ENCODE data around the gene ZNF536.
"Not testable (repeated sequence)": the region's sequence is repeated elsewhere in the genome, so short reads cannot be mapped to it uniquely, and the experiment has no call there.

Gene ZNF536

DNA sequence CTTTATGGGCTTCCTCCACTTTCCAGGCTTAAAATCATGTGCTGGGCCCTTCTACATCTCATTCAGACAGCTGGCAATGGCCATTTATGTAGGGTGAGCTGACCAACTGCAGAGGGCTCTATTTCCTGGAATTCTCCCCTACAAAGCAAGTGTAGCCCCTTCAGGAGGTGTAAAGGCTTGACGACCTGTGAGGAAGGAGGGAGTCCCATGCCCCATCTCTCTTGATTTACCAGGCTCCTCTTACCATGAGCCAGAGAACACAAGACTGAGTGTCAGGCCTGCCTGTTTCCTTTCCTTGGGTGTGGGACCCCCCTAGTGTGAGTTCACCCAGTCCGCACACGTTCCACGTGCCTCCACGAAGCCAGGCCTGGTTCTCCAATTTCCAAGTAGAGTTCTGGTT, 16.6 kb downstream of the ZNF536 start:
- DNase-seq (ENCODE audit: low spot score): peak; percentile 10

GRCh38 chr19:30390356-30390988, 18.3 kb downstream of the ZNF536 start:
- DNase-seq (ENCODE audit: low spot score): no peak

DNA sequence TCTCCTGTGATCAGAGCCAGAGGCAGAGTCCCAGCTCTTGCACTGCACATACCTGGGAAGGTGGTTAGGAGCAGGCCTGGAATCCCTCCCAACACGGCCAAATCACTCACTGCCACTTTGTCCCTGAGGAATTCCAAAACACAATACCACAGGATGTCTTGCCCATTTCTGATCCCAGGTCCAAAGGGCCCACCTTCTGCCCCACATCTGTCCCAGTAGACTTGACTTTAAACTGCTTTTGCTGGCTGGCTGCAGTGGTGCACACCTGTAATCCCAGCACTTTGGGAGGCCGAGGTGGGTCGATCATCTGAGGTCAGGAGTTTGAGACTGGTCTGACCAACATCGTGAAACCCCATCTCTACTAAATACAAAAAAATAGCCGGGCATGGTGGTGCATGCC, 18.9 kb downstream of the ZNF536 start:
- no peak for DNase-seq (ENCODE audit: low spot score)

DNA sequence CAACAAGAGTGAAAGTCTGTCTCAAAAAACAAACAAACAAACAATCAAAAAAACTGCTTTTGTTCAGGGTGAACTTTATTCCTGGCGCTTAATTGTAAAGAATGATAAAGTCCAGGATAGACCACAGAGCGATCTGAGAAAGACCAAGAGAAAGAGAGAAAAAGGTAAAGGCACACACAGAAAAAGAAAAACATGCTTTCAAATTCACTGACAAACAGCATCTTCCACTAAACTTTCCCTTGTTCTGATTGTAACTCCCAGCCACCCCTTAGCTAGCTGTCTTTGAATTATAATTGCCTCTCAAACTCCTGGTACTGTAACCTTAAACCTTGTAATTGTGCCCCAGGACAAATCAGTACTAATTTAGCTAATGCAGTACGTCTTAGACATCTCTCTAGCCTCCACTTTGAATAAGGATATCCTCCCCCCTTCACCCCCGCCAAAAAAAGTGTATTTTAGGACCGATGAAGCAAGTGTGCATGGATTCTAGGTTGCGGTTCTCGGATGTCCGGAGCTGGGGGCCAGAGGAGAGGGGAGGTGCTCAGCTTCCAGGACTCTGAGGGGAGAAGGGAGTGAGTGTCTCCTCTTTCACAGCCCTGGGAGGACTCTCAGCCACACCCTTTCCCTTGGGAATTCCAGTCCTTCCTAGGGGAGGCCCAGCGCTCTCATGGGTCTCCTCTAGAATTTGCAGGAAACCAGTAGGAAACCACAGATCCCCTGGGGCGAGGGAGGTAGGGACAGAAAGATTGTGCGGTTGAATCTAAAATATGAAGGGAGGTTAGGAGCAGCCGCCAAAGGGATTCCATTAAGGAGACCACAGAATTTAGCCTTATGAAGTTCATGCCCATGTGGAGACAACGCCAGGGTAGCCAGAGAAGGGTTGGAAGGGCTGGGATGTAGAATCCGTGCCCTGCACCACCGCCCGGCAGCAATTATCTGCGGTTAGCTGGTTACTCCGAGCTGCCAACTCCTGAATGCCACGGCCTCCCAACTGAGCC, 19.7 kb downstream of the ZNF536 start:
- no peak for DNase-seq (ENCODE audit: low spot score)

DNA sequence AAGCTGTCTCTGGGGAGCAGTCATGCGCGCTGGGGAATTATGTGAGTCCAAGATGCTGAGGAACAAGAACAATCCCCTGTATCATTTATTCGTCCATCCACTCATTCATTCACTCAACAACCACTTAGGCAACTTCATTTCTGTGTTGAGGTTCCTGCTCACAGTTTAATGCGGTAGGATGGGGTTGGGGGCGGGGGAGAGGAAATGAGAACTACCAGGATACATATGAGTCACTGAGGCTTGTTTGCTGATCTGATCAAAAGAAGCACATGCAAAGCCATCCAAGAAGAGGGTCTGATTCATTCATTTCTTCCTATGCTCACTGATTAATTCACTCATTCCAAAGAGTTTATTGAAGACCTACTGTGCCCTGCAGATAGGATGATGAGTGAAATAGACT, 20.9 kb downstream of the ZNF536 start:
- DNase-seq (ENCODE audit: low spot score): no peak

DNA sequence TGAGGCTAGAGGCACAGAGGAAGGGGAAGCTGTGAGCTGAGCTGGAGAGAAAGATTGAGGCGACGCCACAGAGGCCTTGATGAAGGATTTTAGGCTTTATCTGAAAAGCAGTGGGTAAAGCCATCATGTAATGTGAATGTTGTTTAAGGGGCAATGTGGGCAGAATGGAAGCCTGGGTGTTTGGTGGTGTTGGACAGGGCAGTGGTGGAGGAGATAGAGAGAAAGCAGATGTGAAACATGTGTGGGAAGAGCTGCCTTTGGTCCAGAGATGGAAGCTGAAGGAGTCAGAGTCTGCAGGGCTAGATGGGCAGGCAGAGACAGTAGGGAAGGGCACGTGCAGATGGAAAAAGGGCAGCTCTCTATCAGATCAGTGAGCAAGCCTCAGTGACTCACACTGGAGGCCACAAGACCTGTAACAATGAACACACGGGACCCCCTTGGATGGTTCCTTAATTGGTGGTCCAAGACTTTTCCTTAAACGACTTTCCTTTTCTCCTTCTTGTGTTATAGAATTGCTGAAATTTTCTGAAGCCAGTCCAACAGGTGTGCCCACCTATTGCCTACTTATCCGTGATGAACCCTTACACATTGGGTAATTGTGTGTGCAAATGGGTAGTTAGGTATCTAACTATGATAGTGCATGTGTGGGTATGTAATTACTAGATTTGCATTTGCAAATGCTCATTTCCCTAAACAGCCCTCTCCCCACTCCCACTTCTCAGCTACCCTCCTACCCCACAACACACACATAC, 21.7 kb downstream of the ZNF536 start:
- no peak for DNase-seq (ENCODE audit: low spot score)

DNA sequence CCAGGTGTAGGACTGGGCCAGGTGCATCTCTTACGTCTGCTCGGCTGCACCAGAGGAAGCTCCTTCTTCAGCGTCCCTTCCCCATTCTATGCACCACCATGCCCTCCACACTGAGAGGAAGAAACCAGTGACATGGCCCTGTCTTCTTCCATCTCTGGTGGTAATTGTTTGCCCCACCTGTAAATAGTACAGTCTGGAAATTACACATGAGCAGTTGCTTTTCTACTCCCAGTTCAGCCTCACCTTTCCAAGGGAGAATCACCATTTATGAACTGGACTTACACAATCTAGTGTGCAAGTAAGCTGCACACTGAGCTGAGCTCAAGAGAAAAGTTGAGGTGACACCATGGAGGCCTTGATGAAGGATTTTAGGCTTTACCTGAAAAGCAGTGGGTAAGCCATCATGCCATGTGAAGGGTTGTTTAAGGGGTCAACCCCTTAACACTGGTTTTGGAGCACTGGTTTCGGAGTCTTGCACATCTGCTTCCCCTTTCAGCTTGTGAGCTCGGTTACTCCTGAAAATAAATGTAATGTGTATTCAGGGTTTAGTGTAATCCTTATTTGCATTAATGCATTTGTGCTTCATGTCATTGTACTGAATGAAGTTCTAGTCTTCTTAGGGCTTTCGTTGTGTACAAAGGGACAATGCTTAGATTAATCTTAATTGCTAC, 22.4 kb downstream of the ZNF536 start:
- DNase-seq (ENCODE audit: low spot score): no peak

GRCh38 chr19:30395283-30395682, 23.1 kb downstream of the ZNF536 start:
- DNase-seq (ENCODE audit: low spot score): no peak

GRCh38 chr19:30398539-30398938, 26.4 kb downstream of the ZNF536 start:
- DNase-seq (ENCODE audit: low spot score): not testable (repeated sequence)

DNA sequence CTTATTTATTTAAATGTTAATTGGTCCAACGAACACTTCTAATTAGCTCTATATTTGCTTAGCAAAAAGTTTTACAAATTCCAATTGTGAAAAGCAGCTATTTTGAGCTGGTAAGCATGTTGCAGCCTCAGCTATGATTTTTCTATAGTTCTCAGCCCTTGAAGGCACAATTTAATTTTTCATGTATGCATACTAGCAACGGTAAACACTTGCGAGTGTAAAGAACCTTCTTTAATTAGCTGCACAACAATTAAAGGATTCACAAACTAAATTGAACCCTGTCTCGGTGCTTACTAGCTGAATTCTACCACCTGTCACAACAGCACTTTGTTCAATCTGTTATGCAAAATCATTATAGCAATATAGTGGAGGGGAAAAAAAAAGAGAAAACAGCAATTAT, 29.8 kb downstream of the ZNF536 start:
- peak; percentile 11 for DNase-seq (ENCODE audit: low spot score)

DNA sequence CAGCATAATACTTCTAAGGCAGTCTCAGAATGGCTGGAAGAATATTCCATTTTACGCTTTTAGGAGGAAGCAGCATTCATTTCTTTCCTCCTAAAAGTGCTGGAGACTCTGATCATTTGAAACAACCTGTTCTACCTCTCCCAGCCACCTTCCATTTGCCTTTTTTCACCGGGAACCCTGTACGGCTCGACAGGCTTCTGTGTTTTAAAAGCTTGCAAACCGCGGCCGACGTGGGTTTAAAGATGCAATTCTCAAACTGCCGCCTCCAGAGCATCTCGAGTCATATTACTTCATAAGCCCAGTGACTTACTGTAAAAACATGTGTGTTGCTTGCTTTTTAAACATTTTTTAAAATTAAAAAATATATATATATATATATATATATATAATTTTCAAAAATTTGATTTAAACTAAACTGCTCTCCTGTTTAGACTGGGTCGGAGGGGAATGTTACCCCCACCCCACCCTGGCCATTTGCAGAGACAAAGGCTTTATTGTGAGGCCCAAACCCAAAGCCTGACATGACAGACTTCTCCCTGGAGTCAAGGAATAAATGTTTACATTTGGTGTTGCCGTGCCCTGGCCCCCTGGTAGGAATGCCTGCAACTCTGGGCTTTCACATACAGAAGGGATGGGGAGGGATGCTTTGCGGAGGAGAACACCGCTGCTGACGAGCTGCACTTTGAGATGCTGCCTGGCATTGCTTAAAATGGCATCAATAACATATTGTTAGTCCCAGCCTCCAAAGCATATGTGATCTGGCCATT, 30.4 kb downstream of the ZNF536 start:
- DNase-seq (ENCODE audit: low spot score): peak; percentile 25

- DNase-seq (ENCODE audit: low spot score): peak; percentile 23
These were observed 31.2 kb downstream of the ZNF536 start for GRCh38 chr19:30403203-30403985.

- DNase-seq (ENCODE audit: low spot score): peak; percentile 54
These were observed 34.3 kb downstream of the ZNF536 start for GRCh38 chr19:30406220-30407067.

DNA sequence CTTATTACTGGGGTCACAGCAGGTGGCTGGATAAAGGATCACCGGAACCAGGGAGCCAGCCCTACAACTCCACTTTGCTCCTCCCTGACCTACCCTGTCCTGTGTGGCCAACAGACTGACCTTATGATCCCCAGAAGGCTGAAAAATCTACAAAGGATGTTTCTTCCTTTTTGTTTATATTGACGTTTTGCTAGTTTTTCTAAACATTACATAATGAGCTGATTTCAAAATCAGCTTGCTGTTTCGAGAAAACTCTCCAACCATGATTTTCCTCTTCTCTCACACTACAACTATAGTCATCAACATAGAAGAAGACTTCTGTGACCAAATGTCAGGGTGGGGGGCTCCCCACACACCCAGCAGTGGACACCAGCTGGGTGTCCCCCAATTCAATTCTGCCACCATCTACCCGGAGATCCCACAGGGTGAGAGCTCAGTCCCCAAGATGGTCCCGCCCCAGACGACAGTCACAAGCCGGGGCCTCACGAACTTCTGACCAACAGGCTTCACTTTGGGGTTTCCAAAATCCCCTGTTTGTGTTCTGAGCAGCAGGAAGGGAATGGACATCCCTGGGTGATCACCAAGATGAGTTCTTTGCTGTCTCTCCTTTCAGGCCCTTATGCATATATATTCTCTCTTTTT, 35.0 kb downstream of the ZNF536 start:
- peak; percentile 8 for DNase-seq (ENCODE audit: low spot score)

GRCh38 chr19:30408734-30409301, 36.6 kb downstream of the ZNF536 start:
- no peak for DNase-seq (ENCODE audit: low spot score)

- no peak for DNase-seq (ENCODE audit: low spot score)
These were observed 39.5 kb downstream of the ZNF536 start for GRCh38 chr19:30411714-30412113.

- DNase-seq (ENCODE audit: low spot score): no peak
These were observed 44.2 kb downstream of the ZNF536 start for GRCh38 chr19:30416375-30416774.

DNA sequence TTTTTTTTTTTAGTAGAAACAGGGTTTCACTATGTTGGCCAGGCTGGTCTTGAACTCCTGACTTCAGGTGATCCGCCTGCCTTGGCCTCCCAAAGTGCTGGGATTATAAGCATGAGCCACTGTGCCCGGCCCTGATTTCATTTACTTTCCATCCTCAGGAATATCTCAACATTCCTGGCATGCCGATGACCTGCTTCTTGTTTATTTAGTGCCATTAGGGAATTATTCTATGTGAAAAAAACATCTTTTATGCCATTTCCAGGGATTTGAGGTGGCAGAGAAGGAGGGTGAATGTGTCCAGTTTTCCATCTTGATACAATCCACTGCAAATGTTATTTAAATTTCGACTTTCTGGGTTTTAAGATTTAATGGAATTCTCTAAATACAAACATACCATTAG, 45.0 kb downstream of the ZNF536 start:
- not testable (repeated sequence) for DNase-seq (ENCODE audit: low spot score)

All from D341Med (cell line).